IMR-90 (cell line): Measurements from ENCODE around the gene PMF1. TPM values are rescaled to one million over a fixed set of nuclear protein-coding genes. Genes with fewer than 3 reads are reported as not detected.

Experiments
- ATAC-seq: fragments of 200-7000 bp; cut with Tn5 transposase; 2 replicates; pipeline ENCODE4 v1.9.1; 2020; ENCODE audit warnings: low read depth, mild to moderate bottlenecking, moderate library complexity
- BruUV-seq: library from RNA; stranded (reverse); fragments of 400-500 nt; replicated peaks from 2 replicates; lab custom pipeline; 2021; lab: Mats Ljungman, UMichigan
- CTCF ChIA-PET: fragments of 300-600 bp; formaldehyde crosslinking; extraction: SDS; loops from one replicate; lab custom pipeline; 2021; ENCODE audit warnings: antibody characterized with exemption; lab: Yijun Ruan, JAX
- POLR2A ChIA-PET: fragments of 300-600 bp; sonication (Branson Sonifier 250); formaldehyde crosslinking; loops from one replicate; lab custom pipeline; 2022; ENCODE audit warnings: antibody characterized with exemption; ENCODE audit not compliant: unreplicated experiment; lab: Charles Lee
- DNase-seq: peaks from one replicate; pipeline ENCODE4 v3.0.0; 2013
- H2AFZ ChIP-seq: replicated peaks from 2 replicates; pipeline ENCODE3; 2013; ENCODE audit warnings: low read length, mild to moderate bottlenecking; ENCODE audit not compliant: poor library complexity
- H2AK5ac ChIP-seq: 2 replicates; pipeline ENCODE4 v1.6.1; 2013; ENCODE audit warnings: low read depth, low read length, inconsistent platforms
- H2AK9ac ChIP-seq: replicated peaks from 2 replicates; pipeline ENCODE3; 2013; ENCODE audit warnings: mild to moderate bottlenecking, low read depth, low read length, moderate library complexity; ENCODE audit not compliant: poor library complexity
- H2BK120ac ChIP-seq: 2 replicates; pipeline ENCODE4 v1.6.1; 2013; ENCODE audit warnings: low read depth, low read length, inconsistent platforms
- H2BK15ac ChIP-seq: 3 replicates; pipeline ENCODE4 v1.6.1; 2013; ENCODE audit warnings: low read depth, low read length, inconsistent platforms
- H2BK20ac ChIP-seq: 2 replicates; pipeline ENCODE4 v1.6.1; 2013; ENCODE audit warnings: low read depth, mild to moderate bottlenecking, inconsistent platforms, low read length, moderate library complexity
- H2BK5ac ChIP-seq: 2 replicates; pipeline ENCODE4 v1.6.1; 2013; ENCODE audit warnings: mild to moderate bottlenecking, low read depth, low read length, inconsistent platforms; ENCODE audit not compliant: poor library complexity, severe bottlenecking
- H3K14ac ChIP-seq: replicated peaks from 2 replicates; pipeline ENCODE4 v1.6.1; 2013; ENCODE audit warnings: low read depth, low read length, inconsistent platforms
- H3K18ac ChIP-seq: 2 replicates; pipeline ENCODE4 v1.6.1; 2013; ENCODE audit warnings: low read depth, low read length, control low read depth
- H3K23ac ChIP-seq: 2 replicates; pipeline ENCODE4 v1.6.1; 2013; ENCODE audit warnings: low read depth, low read length, inconsistent platforms
- H3K27ac ChIP-seq: 2 replicates; pipeline ENCODE4 v1.5.1; 2013; ENCODE audit warnings: mild to moderate bottlenecking, control low read depth, low read length; ENCODE audit not compliant: insufficient read depth
- H3K27me3 ChIP-seq: 2 replicates; pipeline ENCODE4 v1.6.1; 2013; ENCODE audit warnings: low read length; ENCODE audit not compliant: control insufficient read depth, insufficient read depth
- H3K36me3 ChIP-seq: 2 replicates; pipeline ENCODE4 v1.6.1; 2013; ENCODE audit warnings: low read length, mixed read lengths; ENCODE audit not compliant: control insufficient read depth, insufficient read depth
- H3K4ac ChIP-seq: 2 replicates; pipeline ENCODE4 v1.6.1; 2013; ENCODE audit warnings: low read depth, low read length, inconsistent platforms
- H3K4me1 ChIP-seq: 2 replicates; pipeline ENCODE4 v1.6.1; 2013; ENCODE audit warnings: low read length, mixed read lengths; ENCODE audit not compliant: control insufficient read depth, insufficient read depth
- H3K4me2 ChIP-seq: 2 replicates; pipeline ENCODE4 v1.6.1; 2013; ENCODE audit warnings: low read depth, mild to moderate bottlenecking, control low read depth, low read length, moderate library complexity
- H3K4me3 ChIP-seq: 2 replicates; pipeline ENCODE4 v1.5.1; 2013; ENCODE audit warnings: low read depth, mild to moderate bottlenecking, control low read depth, low read length, moderate library complexity; ENCODE audit not compliant: insufficient read depth
- H3K56ac ChIP-seq: 2 replicates; pipeline ENCODE4 v1.6.1; 2013; ENCODE audit warnings: low read length, inconsistent platforms; ENCODE audit not compliant: insufficient read depth; ENCODE audit errors: extremely low read depth
- H3K79me1 ChIP-seq, 2 experiments: 2 replicates each; pipeline ENCODE4 v1.6.1; 2013; ENCODE audit warnings: low read length in 2 of 2, inconsistent platforms in 1 of 2, low read depth in 1 of 2
- H3K9ac ChIP-seq: 2 replicates; pipeline ENCODE4 v1.6.1; 2013; ENCODE audit warnings: low read depth, low read length, control low read depth
- H3K9me1 ChIP-seq: 2 replicates; pipeline ENCODE4 v1.6.1; 2013; ENCODE audit warnings: low read length, inconsistent platforms; ENCODE audit not compliant: insufficient read depth
- H3K9me3 ChIP-seq: 2 replicates; pipeline ENCODE4 v1.6.1; 2013; ENCODE audit warnings: low read length; ENCODE audit not compliant: control insufficient read depth, insufficient read depth
- H4K20me1 ChIP-seq: 2 replicates; pipeline ENCODE4 v1.6.1; 2013; ENCODE audit warnings: low read length, inconsistent platforms; ENCODE audit not compliant: insufficient read depth
- H4K5ac ChIP-seq: 2 replicates; pipeline ENCODE4 v1.6.1; 2013; ENCODE audit warnings: mild to moderate bottlenecking, low read depth, low read length, control low read depth
- H4K8ac ChIP-seq, 2 experiments: 2 replicates each; pipeline ENCODE4 v1.6.1; 2013; ENCODE audit warnings: low read depth in 2 of 2, low read length in 2 of 2, control low read depth in 1 of 2, inconsistent platforms in 1 of 2
- H4K91ac ChIP-seq: 2 replicates; pipeline ENCODE4 v1.6.1; 2013; ENCODE audit warnings: low read depth, low read length, inconsistent platforms; ENCODE audit not compliant: insufficient read depth
- CEBPB ChIP-seq: IDR thresholded peaks from 2 replicates; pipeline ENCODE4 v1.6.1; 2012; ENCODE audit warnings: low read depth, low read length, improper control_type of control experiment
- FOS ChIP-seq: fragments of 150-350 bp; IDR thresholded peaks from 2 replicates; pipeline ENCODE4 v1.6.1; 2016; ENCODE audit warnings: low read depth, low read length
- RAD21 ChIP-seq: IDR thresholded peaks from 2 replicates; pipeline ENCODE4 v1.6.1; 2012; ENCODE audit warnings: low read length, improper control_type of control experiment
- RCOR1 ChIP-seq: IDR thresholded peaks from 2 replicates; pipeline ENCODE4 v1.6.1; 2012; ENCODE audit warnings: mild to moderate bottlenecking, low read length, improper control_type of control experiment; ENCODE audit not compliant: insufficient replicate concordance
- SMC3 ChIP-seq: fragments of 150-350 bp; IDR thresholded peaks from 2 replicates; pipeline ENCODE4 v1.6.1; 2016; ENCODE audit warnings: low read depth, mild to moderate bottlenecking, antibody characterized with exemption, low read length, moderate library complexity
- WGBS, 2 experiments: methylation state at CpG; one replicate each; pipeline versions ENCODE4 v1.1.5 to v1.1.7; 2013; ENCODE audit warnings: missing lambda C conversion rate in 2 of 2; ENCODE audit not compliant: insufficient read length in 1 of 2; ENCODE audit errors: extremely low coverage in 2 of 2; 5-methylcytosine and 5-hydroxymethylcytosine counted together
- dilution Hi-C: fragments of 300-500 bp; cut with HindIII; formaldehyde crosslinking; loops from one replicate; pipeline ENCODE4 v1.14.3; 2018; ENCODE audit warnings: low sequenced_read_pairs; ENCODE audit not compliant: unreplicated experiment
- in situ Hi-C: fragments of 300-500 bp; cut with MboI; formaldehyde crosslinking; loops from 3 replicates; pipeline ENCODE4 v1.14.3; 2019; ENCODE audit warnings: low sequenced_read_pairs, inconsistent platforms, mixed read lengths
- intact Hi-C: fragments of 100-400 bp; cut with micrococcal nuclease; formaldehyde crosslinking; loops from 2 replicates; pipeline ENCODE4 v1.10.0; 2022
- polyA plus RNA-seq, 3 experiments: library from polyadenylated mRNA; depleted of rRNA; stranded (reverse); fragments of >200 nt; gene quantifications; 2 replicates each; pipeline ENCODE4 v1.2.3, GENCODE V29; 2012; ENCODE audit warnings: low replicate concordance in 1 of 3
- total RNA-seq: library from RNA; depleted of rRNA; stranded (reverse); fragments of >200 nt; gene quantifications from 2 replicates; pipeline ENCODE4 v1.2.3, GENCODE V29; 2012

The PMF1 gene
- total and polyA plus RNA-seq, 2 of the 4 experiments (the other 2 are of a cell fraction), result 54.8 to 73.4 TPM

DNA sequence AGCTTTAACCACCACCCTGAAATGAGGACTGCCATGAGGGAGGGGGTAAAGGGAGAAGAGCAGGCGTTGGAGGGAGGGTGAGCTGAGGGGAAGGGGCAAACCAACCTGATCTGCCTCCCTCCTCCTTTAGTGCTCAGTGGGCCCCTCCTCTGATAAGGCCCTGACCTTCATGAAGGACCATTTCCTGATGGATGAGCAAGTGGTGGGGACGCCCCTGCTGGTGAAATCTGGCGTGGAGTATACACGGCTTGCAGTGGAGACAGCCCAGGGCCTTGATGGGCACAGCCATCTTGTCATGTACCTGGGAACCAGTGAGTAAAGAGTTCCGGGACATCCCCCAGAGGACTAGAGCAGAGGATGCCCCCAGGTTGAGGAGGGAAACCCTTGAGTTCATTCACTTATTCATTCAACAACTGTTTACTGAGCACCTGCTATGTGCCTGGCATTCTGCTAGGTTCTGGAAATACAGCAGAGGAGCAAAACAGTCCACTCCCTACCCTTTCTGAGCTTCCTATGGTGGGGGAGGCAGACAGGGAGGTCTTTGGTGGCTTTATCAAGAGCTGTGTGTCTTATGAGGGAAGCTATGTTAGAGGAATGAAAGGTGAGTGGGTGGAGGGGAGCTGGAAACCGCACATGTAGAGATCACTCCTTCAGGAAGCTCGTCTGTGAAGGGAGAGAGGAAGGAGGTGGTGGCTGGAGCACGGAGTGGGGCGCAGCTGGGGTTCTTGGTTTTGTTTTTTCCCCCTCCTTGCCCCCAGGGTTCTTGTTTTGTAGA, 39.9 kb upstream of the PMF1 start (continued):
- TF ChIP-seq RAD21, result no peak

DNA sequence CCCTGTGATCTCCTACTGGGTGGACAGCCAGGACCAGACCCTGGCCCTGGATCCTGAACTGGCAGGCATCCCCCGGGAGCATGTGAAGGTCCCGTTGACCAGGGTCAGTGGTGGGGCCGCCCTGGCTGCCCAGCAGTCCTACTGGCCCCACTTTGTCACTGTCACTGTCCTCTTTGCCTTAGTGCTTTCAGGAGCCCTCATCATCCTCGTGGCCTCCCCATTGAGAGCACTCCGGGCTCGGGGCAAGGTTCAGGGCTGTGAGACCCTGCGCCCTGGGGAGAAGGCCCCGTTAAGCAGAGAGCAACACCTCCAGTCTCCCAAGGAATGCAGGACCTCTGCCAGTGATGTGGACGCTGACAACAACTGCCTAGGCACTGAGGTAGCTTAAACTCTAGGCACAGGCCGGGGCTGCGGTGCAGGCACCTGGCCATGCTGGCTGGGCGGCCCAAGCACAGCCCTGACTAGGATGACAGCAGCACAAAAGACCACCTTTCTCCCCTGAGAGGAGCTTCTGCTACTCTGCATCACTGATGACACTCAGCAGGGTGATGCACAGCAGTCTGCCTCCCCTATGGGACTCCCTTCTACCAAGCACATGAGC, 36.1 kb upstream of the PMF1 start:
- no peak overlapping the region for H4K91ac ChIP-seq
- CTCF ChIA-PET, result no interaction called here
- H3K14ac ChIP-seq, result no peak overlapping the region
- H3K4me2 ChIP-seq, result no peak overlapping the region
- H3K36me3 ChIP-seq, result no peaks in the 10 kb centered on the region
- no peak overlapping the region for H2BK5ac ChIP-seq
- H4K20me1 ChIP-seq, result no peaks in the 10 kb centered on the region
- H3K18ac ChIP-seq, result no peak overlapping the region
- H3K23ac ChIP-seq, result no peak overlapping the region
- POLR2A ChIA-PET, result no interaction called here
- no TSS peak for BruUV-seq
- TF ChIP-seq CEBPB, result no peak
- TF ChIP-seq SMC3, result no peak
- no peak for TF ChIP-seq RCOR1
- TF ChIP-seq RAD21, result no peak
- no peak for TF ChIP-seq FOS
- H4K8ac ChIP-seq, result no peak overlapping the region
- H3K9ac ChIP-seq, result no peak overlapping the region
- no peak overlapping the region for H3K56ac ChIP-seq
- no peaks in the 10 kb centered on the region for H3K9me3 ChIP-seq
- H3K4ac ChIP-seq, result no peak overlapping the region
- H3K9me1 ChIP-seq, result no peaks in the 10 kb centered on the region
- dilution Hi-C loops, result no loop called here
- in situ Hi-C loops, result no loop called here
- intact Hi-C loops, result no loop called here
- H3K4me1 ChIP-seq, result no peaks in the 10 kb centered on the region
- H2BK15ac ChIP-seq, result no peak overlapping the region
- no peak overlapping the region for H2BK20ac ChIP-seq
- no peak overlapping the region for H2AFZ ChIP-seq
- no peak overlapping the region for H2BK120ac ChIP-seq
- H3K79me1 ChIP-seq, result no peaks in the 10 kb centered on the region
- WGBS, 2 experiments, result 63% methylated on average over 12 of the region's 12 CpGs; no CpG with 5 or more reads in 1 of the 2 experiments
- H3K4me3 ChIP-seq, result no peak overlapping the region
- H3K27me3 ChIP-seq, result peaks cover 17% of the 10 kb centered on the region; the same call in 1 of the 2 replicates
- ATAC-seq (no peak), DNase-seq (no peak)
- H2AK5ac ChIP-seq, result no peak overlapping the region
- H4K5ac ChIP-seq, result no peak overlapping the region
- H2AK9ac ChIP-seq, result no peak overlapping the region
- no peak overlapping the region for H3K27ac ChIP-seq
